HCT116 (cell line): ENCODE data around the gene LRRC32.

Experiments used
- CEBPB ChIP-seq: IDR thresholded peaks from 2 replicates; pipeline ENCODE4 v1.6.1; 2012; ENCODE audit warnings: low read depth
- EGR1 ChIP-seq: IDR thresholded peaks from 2 replicates; pipeline ENCODE4 v1.6.1; 2012; ENCODE audit warnings: low read depth
- EZH2 ChIP-seq: fragments of 200-600 bp; sonication (generic); IDR thresholded peaks from 2 replicates; pipeline ENCODE4 v1.6.1; 2017; ENCODE audit warnings: antibody characterized with exemption, mixed run types
- POLR2A ChIP-seq: IDR thresholded peaks from 2 replicates; pipeline ENCODE4 v1.7.0; 2011; ENCODE audit warnings: borderline replicate concordance; ENCODE audit not compliant: insufficient read depth, insufficient read length; ENCODE audit errors: extremely low read depth
- POLR2AphosphoS5 ChIP-seq: IDR thresholded peaks from 2 replicates; pipeline ENCODE4 v1.6.1; 2011; ENCODE audit warnings: mild to moderate bottlenecking, low read depth, low read length, moderate library complexity
- YY1 ChIP-seq: IDR thresholded peaks from 2 replicates; pipeline ENCODE4 v1.6.1; 2011; ENCODE audit warnings: low read length, low read depth, moderate library complexity, mild to moderate bottlenecking; ENCODE audit not compliant: insufficient replicate concordance; ENCODE audit errors: extremely low read depth
- TF ChIP-seq, protein P1 (sequence below), 3 experiments: fragments of 200-600 bp in 1 of 3; sonication (generic) in 1 of 3; IDR thresholded peaks in 2 of 3; conservative IDR thresholded peaks in 1 of 3; 2 replicates each; pipeline ENCODE4 v1.5.1; 2012 to 2017; ENCODE audit warnings: low read depth in 2 of 3, low read length in 2 of 3, antibody characterized with exemption in 1 of 3, borderline replicate concordance in 1 of 3, control low read depth in 1 of 3, mild to moderate bottlenecking in 1 of 3, mixed read lengths in 1 of 3, mixed run types in 1 of 3, moderate library complexity in 1 of 3; ENCODE audit not compliant: insufficient read depth in 1 of 3
- TF ChIP-seq, protein P2 (sequence below): IDR thresholded peaks from 2 replicates; pipeline ENCODE4 v1.6.1; 2012
- TF ChIP-seq, protein P3 (sequence below): IDR thresholded peaks from 2 replicates; pipeline ENCODE4 v1.6.1; 2012; ENCODE audit warnings: low read depth

DNA sequence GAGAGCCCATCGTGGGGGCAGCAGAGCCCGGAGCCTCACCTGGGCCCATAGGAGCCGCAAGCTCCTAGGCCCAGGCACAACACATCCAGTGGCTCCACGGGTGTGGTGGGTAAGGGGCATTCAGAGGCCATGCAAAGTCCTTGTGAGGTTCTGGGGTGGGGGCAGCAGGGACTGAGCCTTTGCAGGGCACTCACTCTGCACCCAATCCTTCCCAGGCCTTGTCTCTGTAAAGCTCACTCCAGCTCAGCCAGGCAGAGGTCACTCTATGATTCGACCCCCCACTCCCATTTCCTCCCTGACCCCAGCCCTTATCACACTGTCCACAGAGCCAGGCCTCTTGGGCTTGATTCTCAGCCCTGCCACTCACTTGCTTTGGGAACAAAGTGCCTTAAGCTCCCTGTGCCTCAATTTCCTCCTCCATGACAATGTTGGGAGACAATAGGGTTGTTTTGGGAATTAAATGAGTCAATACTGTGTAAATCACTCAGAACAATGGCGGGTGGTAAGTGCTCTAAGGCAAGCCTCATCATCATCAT lies 46.6 kb downstream of the LRRC32 start:
- TF ChIP-seq CEBPB (no peak), EGR1 (no peak), POLR2AphosphoS5 (no peak), YY1 (no peak), EZH2 (no peak), POLR2A (no peak)
- TF ChIP-seq, protein P1, sequence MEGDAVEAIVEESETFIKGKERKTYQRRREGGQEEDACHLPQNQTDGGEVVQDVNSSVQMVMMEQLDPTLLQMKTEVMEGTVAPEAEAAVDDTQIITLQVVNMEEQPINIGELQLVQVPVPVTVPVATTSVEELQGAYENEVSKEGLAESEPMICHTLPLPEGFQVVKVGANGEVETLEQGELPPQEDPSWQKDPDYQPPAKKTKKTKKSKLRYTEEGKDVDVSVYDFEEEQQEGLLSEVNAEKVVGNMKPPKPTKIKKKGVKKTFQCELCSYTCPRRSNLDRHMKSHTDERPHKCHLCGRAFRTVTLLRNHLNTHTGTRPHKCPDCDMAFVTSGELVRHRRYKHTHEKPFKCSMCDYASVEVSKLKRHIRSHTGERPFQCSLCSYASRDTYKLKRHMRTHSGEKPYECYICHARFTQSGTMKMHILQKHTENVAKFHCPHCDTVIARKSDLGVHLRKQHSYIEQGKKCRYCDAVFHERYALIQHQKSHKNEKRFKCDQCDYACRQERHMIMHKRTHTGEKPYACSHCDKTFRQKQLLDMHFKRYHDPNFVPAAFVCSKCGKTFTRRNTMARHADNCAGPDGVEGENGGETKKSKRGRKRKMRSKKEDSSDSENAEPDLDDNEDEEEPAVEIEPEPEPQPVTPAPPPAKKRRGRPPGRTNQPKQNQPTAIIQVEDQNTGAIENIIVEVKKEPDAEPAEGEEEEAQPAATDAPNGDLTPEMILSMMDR (IDR thresholded peaks at IDR 0.05 in 2 of 3, conservative IDR thresholded peaks at IDR 0.05 in 1 of 3; ENCODE audit: borderline replicate concordance in 1 of 3, insufficient read depth in 1 of 3, low read depth in 2 of 3, low read length in 2 of 3): no peak
- TF ChIP-seq, protein P2, sequence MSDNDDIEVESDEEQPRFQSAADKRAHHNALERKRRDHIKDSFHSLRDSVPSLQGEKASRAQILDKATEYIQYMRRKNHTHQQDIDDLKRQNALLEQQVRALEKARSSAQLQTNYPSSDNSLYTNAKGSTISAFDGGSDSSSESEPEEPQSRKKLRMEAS: no peak
- TF ChIP-seq, protein P3, sequence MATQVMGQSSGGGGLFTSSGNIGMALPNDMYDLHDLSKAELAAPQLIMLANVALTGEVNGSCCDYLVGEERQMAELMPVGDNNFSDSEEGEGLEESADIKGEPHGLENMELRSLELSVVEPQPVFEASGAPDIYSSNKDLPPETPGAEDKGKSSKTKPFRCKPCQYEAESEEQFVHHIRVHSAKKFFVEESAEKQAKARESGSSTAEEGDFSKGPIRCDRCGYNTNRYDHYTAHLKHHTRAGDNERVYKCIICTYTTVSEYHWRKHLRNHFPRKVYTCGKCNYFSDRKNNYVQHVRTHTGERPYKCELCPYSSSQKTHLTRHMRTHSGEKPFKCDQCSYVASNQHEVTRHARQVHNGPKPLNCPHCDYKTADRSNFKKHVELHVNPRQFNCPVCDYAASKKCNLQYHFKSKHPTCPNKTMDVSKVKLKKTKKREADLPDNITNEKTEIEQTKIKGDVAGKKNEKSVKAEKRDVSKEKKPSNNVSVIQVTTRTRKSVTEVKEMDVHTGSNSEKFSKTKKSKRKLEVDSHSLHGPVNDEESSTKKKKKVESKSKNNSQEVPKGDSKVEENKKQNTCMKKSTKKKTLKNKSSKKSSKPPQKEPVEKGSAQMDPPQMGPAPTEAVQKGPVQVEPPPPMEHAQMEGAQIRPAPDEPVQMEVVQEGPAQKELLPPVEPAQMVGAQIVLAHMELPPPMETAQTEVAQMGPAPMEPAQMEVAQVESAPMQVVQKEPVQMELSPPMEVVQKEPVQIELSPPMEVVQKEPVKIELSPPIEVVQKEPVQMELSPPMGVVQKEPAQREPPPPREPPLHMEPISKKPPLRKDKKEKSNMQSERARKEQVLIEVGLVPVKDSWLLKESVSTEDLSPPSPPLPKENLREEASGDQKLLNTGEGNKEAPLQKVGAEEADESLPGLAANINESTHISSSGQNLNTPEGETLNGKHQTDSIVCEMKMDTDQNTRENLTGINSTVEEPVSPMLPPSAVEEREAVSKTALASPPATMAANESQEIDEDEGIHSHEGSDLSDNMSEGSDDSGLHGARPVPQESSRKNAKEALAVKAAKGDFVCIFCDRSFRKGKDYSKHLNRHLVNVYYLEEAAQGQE: no peak
